A549 (cell line): ENCODE measurements around the gene DEFB112. TPM values are rescaled to one million over a fixed set of nuclear protein-coding genes. Genes with fewer than 3 reads are reported as not detected.

Experiments
- ATAC-seq, 2 experiments: fragments of 200-7000 bp in 1 of 2; fragments of >200 bp in 1 of 2; cut with Nextera tagmentation in 1 of 2; cut with Tn5 transposase in 1 of 2; 3 replicates each; pipeline versions ENCODE4 v1.8.0 to v1.9.1; 2018 to 2020; ENCODE audit warnings: mild to moderate bottlenecking in 1 of 2, moderate library complexity in 1 of 2
- CTCF ChIA-PET: fragments of 300-600 bp; sonication (Branson Sonifier 250); formaldehyde crosslinking; extraction: SDS; loops from one replicate; lab custom pipeline; 2021; ENCODE audit warnings: antibody characterized with exemption, inconsistent platforms; lab: Yijun Ruan, JAX
- POLR2A ChIA-PET: fragments of 350-600 bp; formaldehyde crosslinking; extraction: SDS; loops from one replicate; lab custom pipeline; 2021; ENCODE audit warnings: antibody characterized with exemption, inconsistent platforms; lab: Yijun Ruan, JAX
- DNase-seq, 2 experiments: peaks; one replicate each; pipeline versions ENCODE4 v3.0.0 to v3.0.0-alpha.2; 2011 to 2016; ENCODE audit warnings: low read depth in 1 of 2, low spot score in 1 of 2
- FAIRE-seq: peaks from 2 replicates; lab custom pipeline; 2011; peaks lifted over from hg19 to GRCh38; lab: Jason Lieb, UNC
- H3K27ac ChIP-seq, 2 experiments: fragments of >200 bp; sonication (Bioruptor Twin); formaldehyde crosslinking; 3 replicates each; pipeline ENCODE4 v1.5.1; 2016 to 2017
- H3K4me1 ChIP-seq: fragments of >200 bp; sonication (Bioruptor Twin); formaldehyde crosslinking; 3 replicates; pipeline ENCODE4 v1.6.1; 2016
- H3K4me2 ChIP-seq: fragments of >200 bp; sonication (Bioruptor Twin); formaldehyde crosslinking; 3 replicates; pipeline ENCODE4 v1.6.1; 2016
- H3K4me3 ChIP-seq: fragments of >200 bp; sonication (Bioruptor Twin); formaldehyde crosslinking; 3 replicates; pipeline ENCODE4 v1.5.1; 2016
- H3K9me3 ChIP-seq: fragments of >200 bp; sonication (Bioruptor Twin); formaldehyde crosslinking; 3 replicates; pipeline ENCODE4 v1.6.1; 2016
- CBX2 ChIP-seq: fragments of 200-600 bp; sonication (generic); IDR thresholded peaks from 2 replicates; pipeline ENCODE4 v1.6.1; 2016; ENCODE audit warnings: low read depth, mild to moderate bottlenecking, borderline replicate concordance
- CEBPB ChIP-seq, 2 experiments: fragments of >200 bp in 1 of 2; sonication (Bioruptor Twin) in 1 of 2; formaldehyde crosslinking in 1 of 2; IDR thresholded peaks; 2 replicates each; pipeline ENCODE4 v1.6.1; 2012 to 2016
- CHD2 ChIP-seq: fragments of 150-350 bp; IDR thresholded peaks from 2 replicates; pipeline ENCODE4 v1.6.1; 2014; ENCODE audit warnings: low read length; ENCODE audit not compliant: partially characterized antibody
- CHD4 ChIP-seq: fragments of 200-600 bp; sonication (generic); IDR thresholded peaks from 2 replicates; pipeline ENCODE4 v1.6.1; 2016; ENCODE audit warnings: antibody characterized with exemption, mild to moderate bottlenecking, borderline replicate concordance
- EHMT2 ChIP-seq: fragments of 200-600 bp; sonication (generic); IDR thresholded peaks from 2 replicates; pipeline ENCODE4 v1.6.1; 2016; ENCODE audit warnings: antibody characterized with exemption, low read depth, mild to moderate bottlenecking, moderate library complexity
- EP300 ChIP-seq, 2 experiments: fragments of >200 bp; sonication (Bioruptor Twin); formaldehyde crosslinking; IDR thresholded peaks; 2 replicates in 1 of 2; 3 replicates in 1 of 2; pipeline ENCODE4 v1.6.1; 2016 to 2017
- HDAC2 ChIP-seq: fragments of 200-600 bp; sonication (generic); IDR thresholded peaks from 2 replicates; pipeline ENCODE4 v1.6.1; 2016
- HEYL ChIP-seq: fragments of 250-450 bp; sonication (Bioruptor Pico); IDR thresholded peaks from 2 replicates; pipeline ENCODE4 v1.8.0; 2021; ENCODE audit warnings: mild to moderate bottlenecking, moderate library complexity
- HOXA7 ChIP-seq: fragments of 250-450 bp; sonication (Bioruptor Pico); IDR thresholded peaks from 2 replicates; pipeline ENCODE4 v1.5.0; 2020; ENCODE audit warnings: mild to moderate bottlenecking, moderate library complexity
- JUN ChIP-seq, 2 experiments: fragments of >200 bp; sonication (Bioruptor Twin); formaldehyde crosslinking; IDR thresholded peaks; 2 replicates in 1 of 2; 3 replicates in 1 of 2; pipeline ENCODE4 v1.6.1; 2016 to 2017
- KDM1A ChIP-seq: fragments of 200-600 bp; sonication (generic); IDR thresholded peaks from 2 replicates; pipeline ENCODE4 v1.6.1; 2016; ENCODE audit warnings: low read depth, mild to moderate bottlenecking
- MAZ ChIP-seq: fragments of 150-350 bp; IDR thresholded peaks from 2 replicates; pipeline ENCODE4 v1.6.1; 2014; ENCODE audit warnings: antibody characterized with exemption, low read depth, low read length, borderline replicate concordance
- NFE2L2 ChIP-seq: fragments of 150-350 bp; conservative IDR thresholded peaks from 2 replicates; pipeline ENCODE4 v1.6.1; 2014; ENCODE audit warnings: low read length
- NR3C1 ChIP-seq: fragments of >200 bp; sonication (Bioruptor Twin); formaldehyde crosslinking; IDR thresholded peaks from 3 replicates; pipeline ENCODE4 v1.6.1; 2017
- RFX5 ChIP-seq: fragments of 450-650 bp; IDR thresholded peaks from 2 replicates; pipeline ENCODE4 v1.7.1; 2014; ENCODE audit warnings: antibody characterized with exemption, mild to moderate bottlenecking, moderate library complexity
- SREBF2 ChIP-seq: fragments of 450-650 bp; IDR thresholded peaks from 2 replicates; pipeline ENCODE4 v1.6.1; 2014; ENCODE audit warnings: mild to moderate bottlenecking, moderate library complexity
- TP53 ChIP-seq: fragments of 250-450 bp; sonication (Bioruptor Pico); IDR thresholded peaks from 2 replicates; pipeline ENCODE4 v1.5.0; 2021; ENCODE audit warnings: mild to moderate bottlenecking, moderate library complexity
- ZFP36 ChIP-seq: fragments of 450-650 bp; IDR thresholded peaks from 2 replicates; pipeline ENCODE4 v1.6.1; 2014; ENCODE audit warnings: borderline replicate concordance; ENCODE audit not compliant: partially characterized antibody
- WGBS: methylation state at CpG from one replicate; pipeline ENCODE4 v1.1.6; 2017; ENCODE audit errors: missing lambda C conversion rate; 5-methylcytosine and 5-hydroxymethylcytosine counted together
- polyA plus RNA-seq, 4 experiments: library from polyadenylated mRNA; depleted of rRNA in 3 of 4; stranded (reverse); fragments of >200 nt; fragmentation: RNase III in 1 of 4; extraction: RNeasy Plus Mini Kit Qiagen cat#74134 plus additional on column Dnase treatment in 1 of 4; gene quantifications; 2 replicates in 3 of 4; 3 replicates in 1 of 4; pipeline ENCODE4 v1.2.3, GENCODE V29; 2011 to 2017
- TF ChIP-seq, protein P1 (sequence below): fragments of 250-450 bp; sonication (Bioruptor Pico); IDR thresholded peaks from 2 replicates; pipeline ENCODE4 v1.5.0; 2020; ENCODE audit warnings: low read depth, mild to moderate bottlenecking, moderate library complexity
- TF ChIP-seq, protein P2 (sequence below): fragments of 450-650 bp; IDR thresholded peaks from 2 replicates; pipeline ENCODE4 v1.6.1; 2014; ENCODE audit warnings: antibody characterized with exemption
- TF ChIP-seq, protein P3 (sequence below): fragments of >200 bp; sonication (Bioruptor Twin); formaldehyde crosslinking; IDR thresholded peaks from 3 replicates; pipeline ENCODE4 v1.6.1; 2016
- TF ChIP-seq, protein P4 (sequence below): IDR thresholded peaks from 2 replicates; pipeline ENCODE4 v1.6.1; 2012
- TF ChIP-seq, protein P5 (sequence below): fragments of >200 bp; sonication (Bioruptor Twin); formaldehyde crosslinking; IDR thresholded peaks from 2 replicates; pipeline ENCODE4 v1.6.1; 2016

Gene DEFB112
- polyA plus RNA-seq, 2 of the 4 experiments (the other 2 are of a cell fraction) = not detected

DNA sequence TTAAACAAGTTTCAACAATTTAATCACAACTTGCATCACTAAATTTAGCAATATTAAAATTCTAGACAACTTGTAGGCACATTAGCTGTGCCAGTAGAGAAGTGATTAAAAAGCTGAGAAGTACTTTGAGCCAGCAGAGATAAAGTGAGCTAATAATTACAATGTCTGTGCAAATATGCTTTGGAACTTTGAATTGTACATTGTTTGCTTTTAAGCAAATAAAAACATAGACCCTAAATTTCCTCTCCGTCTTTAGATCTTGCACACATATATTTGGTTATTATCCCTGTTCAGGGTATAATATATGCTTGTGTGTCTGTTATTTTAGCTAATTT lies 44.2 kb upstream of the DEFB112 start:
- CTCF ChIA-PET = no interaction called here
- Histone ChIP-seq H3K4me1 (0 out of 3 replicates have a peak, but pooled peaks cover 2% of the 10 kb centered on the region), H3K4me3 (no peak overlapping the region), H3K27ac (no peak overlapping the region), H3K4me2 (no peak overlapping the region), H3K9me3 (no peaks in the 10 kb centered on the region)
- POLR2A ChIA-PET = no interaction called here
- TF ChIP-seq SREBF2 (no peak), EHMT2 (no peak), HEYL (CRISPR knock-in tag) (no peak), CBX2 (no peak), HOXA7 (CRISPR knock-in tag) (no peak), TP53 (CRISPR knock-in tag) (no peak), NR3C1 (no peak), CHD4 (no peak), ZFP36 (no peak), CEBPB (IDR thresholded peaks at IDR 0.05) (no peak), RFX5 (no peak)
- TF ChIP-seq, protein P1, sequence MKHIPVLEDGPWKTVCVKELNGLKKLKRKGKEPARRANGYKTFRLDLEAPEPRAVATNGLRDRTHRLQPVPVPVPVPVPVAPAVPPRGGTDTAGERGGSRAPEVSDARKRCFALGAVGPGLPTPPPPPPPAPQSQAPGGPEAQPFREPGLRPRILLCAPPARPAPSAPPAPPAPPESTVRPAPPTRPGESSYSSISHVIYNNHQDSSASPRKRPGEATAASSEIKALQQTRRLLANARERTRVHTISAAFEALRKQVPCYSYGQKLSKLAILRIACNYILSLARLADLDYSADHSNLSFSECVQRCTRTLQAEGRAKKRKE = no peak
- TF ChIP-seq, protein P2, sequence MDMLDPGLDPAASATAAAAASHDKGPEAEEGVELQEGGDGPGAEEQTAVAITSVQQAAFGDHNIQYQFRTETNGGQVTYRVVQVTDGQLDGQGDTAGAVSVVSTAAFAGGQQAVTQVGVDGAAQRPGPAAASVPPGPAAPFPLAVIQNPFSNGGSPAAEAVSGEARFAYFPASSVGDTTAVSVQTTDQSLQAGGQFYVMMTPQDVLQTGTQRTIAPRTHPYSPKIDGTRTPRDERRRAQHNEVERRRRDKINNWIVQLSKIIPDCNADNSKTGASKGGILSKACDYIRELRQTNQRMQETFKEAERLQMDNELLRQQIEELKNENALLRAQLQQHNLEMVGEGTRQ = no peak
- TF ChIP-seq, protein P3, sequence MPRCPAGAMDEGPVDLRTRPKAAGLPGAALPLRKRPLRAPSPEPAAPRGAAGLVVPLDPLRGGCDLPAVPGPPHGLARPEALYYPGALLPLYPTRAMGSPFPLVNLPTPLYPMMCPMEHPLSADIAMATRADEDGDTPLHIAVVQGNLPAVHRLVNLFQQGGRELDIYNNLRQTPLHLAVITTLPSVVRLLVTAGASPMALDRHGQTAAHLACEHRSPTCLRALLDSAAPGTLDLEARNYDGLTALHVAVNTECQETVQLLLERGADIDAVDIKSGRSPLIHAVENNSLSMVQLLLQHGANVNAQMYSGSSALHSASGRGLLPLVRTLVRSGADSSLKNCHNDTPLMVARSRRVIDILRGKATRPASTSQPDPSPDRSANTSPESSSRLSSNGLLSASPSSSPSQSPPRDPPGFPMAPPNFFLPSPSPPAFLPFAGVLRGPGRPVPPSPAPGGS = no peak
- DNase-seq (no peak), ATAC-seq (no peak), FAIRE-seq (no peak)
- WGBS = 3% methylated on average over 1 of the region's 1 CpG

DNA sequence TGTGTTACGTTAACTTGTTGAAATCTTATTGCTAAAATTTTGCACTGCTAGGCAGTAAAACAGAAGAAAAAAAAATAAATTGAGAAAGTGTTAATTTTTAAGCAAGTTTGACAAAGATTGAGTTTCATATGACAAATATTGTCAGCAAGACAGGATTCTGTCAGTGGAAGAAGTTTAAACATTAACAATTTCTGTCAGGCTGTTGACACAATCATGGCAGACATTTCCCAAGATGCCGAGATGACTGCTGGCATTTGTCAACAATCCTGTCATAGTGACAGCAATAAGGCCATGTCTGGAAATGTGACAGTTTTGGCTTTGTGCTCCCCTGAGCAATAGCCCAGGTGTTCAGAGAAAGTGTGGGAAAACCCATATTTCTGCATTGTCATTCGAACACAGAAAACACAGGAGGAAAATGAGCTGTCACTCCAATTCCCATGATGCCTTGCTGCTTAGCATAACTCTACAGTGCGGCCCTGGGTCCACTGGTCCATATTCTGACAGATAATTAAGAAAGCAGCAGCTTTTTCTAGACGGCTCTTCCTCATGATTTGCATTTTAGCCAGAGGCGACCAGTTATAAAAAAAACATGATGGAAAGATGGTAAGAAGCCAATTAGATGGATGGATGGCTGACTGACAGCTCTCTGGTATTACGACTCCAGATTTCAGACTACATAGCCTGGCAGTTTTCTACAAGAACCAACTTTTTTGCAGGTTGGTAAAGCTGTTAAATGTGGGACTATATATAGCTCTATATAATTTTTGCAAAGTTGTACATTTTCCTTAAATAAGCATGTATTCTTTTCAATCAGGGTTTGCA lies 43.6 kb upstream of the DEFB112 start:
- 0 out of 3 replicates have a peak, but pooled peaks cover 2% of the 10 kb centered on the region for H3K4me1 ChIP-seq
- H3K27ac ChIP-seq = no peak overlapping the region
- DNase-seq (peak in 1 of 2 experiments; percentile 2), FAIRE-seq (no peak), ATAC-seq (no peak)
- no peaks in the 10 kb centered on the region for H3K9me3 ChIP-seq
- H3K4me2 ChIP-seq = peak overlapping the region; percentile 39; the same call in 2 of the 3 replicates
- TF ChIP-seq KDM1A = no peak
- TF ChIP-seq MAZ = no peak
- no peak for TF ChIP-seq CHD2
- TF ChIP-seq, protein P1 = no peak
- TF ChIP-seq ZFP36 = no peak
- TF ChIP-seq, protein P4, sequence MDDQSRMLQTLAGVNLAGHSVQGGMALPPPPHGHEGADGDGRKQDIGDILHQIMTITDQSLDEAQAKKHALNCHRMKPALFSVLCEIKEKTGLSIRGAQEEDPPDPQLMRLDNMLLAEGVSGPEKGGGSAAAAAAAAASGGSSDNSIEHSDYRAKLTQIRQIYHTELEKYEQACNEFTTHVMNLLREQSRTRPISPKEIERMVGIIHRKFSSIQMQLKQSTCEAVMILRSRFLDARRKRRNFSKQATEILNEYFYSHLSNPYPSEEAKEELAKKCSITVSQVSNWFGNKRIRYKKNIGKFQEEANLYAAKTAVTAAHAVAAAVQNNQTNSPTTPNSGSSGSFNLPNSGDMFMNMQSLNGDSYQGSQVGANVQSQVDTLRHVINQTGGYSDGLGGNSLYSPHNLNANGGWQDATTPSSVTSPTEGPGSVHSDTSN = no peak
- no peak for TF ChIP-seq RFX5
- no peak for TF ChIP-seq SREBF2
- TF ChIP-seq EP300 (IDR thresholded peaks at IDR 0.05) = no peak
- no peak for TF ChIP-seq NFE2L2
- TF ChIP-seq HDAC2 = no peak
- TF ChIP-seq, protein P5, sequence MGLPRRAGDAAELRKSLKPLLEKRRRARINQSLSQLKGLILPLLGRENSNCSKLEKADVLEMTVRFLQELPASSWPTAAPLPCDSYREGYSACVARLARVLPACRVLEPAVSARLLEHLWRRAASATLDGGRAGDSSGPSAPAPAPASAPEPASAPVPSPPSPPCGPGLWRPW = no peak
- no peak for TF ChIP-seq JUN (IDR thresholded peaks at IDR 0.05)
- ChIA-PET CTCF (no interaction called here), POLR2A (no interaction called here)
- no peak overlapping the region for H3K4me3 ChIP-seq
- 26% methylated on average over 7 of the region's 7 CpGs for WGBS
